GM19099 (cell line): Measurements from ENCODE around the gene ZNF213.

Experiments used
- POLR2A ChIP-seq: IDR thresholded peaks from 3 replicates; pipeline ENCODE4 v1.6.1; 2011; ENCODE audit warnings: low read depth; ENCODE audit not compliant: insufficient read length; ENCODE audit errors: extremely low read depth

ZNF213 gene

DNA sequence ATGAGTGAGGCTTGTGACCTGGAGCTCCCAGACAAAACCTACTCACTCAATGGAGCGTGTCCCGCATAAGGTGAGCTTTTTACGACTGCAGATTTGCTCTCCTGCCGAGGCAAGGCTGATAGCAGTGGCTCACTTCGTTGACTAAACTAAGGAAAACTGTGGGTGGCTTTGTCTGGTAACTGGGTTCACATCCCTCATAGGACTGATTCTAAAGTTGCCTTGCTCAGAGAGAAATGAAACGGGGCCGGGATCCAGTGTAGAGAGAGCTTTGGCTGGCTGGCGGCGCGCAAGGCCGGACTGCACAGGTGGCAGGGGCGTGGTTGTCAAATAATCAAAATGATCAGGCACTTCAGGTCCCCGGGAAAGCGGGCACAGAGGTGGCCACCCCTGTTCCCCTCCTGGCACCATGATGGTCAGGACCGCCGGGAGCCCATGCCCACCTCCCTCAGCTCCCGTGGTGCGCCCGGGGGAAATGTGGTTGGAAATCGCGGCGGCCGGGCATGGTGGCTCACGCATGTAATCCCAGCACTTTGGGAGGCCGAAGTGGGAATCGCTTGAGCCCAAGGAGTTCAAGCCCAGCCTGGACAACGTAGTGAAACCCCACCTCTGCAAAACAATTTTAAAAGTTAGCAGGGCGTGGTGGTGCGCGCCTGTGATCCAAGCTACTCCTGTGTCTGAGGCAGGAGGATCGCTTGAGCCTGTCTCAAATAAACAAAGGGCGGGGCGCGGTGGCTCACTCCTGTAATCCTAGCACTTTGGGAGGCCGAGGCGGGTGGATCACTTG lies 26.6 kb downstream of the ZNF213 start:
- no peak for TF ChIP-seq POLR2A

DNA sequence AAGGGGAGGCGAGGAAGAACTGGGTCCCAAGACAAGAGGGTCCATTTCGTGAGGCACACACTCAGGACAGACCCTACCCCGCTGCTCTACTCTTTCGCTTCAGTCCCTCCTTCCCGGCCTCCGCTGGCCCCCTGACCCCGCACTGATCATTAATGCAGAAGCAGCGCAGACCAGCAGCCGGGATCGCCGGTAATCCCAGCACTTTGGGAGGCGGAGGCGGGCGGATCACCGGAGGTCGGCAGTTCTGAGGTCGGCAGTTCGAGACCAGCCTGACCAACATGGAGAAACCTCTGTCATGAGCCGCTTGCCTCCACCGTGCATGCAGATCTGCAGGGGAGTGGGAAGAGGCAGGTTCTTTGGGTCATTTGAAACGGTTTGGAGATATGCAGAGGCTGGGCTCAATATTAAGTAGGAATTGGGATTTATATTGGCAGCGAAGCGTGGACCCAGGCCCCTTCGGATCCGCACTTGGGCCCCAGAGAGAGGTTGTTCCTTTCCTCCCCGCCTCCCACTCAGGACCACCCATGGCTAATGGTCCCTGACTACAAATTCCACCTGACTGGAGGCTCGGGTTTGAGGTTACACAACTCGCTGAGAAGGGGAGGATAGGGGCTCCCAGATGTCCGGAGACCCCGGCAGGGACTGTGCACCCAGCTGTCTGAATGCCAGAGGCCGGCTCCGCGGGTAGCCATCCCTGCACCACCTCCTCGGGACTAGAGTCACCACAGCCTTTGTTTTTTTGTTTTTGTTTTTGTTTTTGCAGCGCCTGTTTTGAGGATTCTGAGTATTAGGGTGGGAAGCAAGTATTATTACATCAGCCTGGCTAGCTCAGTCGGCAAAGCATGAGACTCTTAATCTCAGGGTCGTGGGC lies 29.5 kb downstream of the ZNF213 start:
- TF ChIP-seq POLR2A, result no peak

DNA sequence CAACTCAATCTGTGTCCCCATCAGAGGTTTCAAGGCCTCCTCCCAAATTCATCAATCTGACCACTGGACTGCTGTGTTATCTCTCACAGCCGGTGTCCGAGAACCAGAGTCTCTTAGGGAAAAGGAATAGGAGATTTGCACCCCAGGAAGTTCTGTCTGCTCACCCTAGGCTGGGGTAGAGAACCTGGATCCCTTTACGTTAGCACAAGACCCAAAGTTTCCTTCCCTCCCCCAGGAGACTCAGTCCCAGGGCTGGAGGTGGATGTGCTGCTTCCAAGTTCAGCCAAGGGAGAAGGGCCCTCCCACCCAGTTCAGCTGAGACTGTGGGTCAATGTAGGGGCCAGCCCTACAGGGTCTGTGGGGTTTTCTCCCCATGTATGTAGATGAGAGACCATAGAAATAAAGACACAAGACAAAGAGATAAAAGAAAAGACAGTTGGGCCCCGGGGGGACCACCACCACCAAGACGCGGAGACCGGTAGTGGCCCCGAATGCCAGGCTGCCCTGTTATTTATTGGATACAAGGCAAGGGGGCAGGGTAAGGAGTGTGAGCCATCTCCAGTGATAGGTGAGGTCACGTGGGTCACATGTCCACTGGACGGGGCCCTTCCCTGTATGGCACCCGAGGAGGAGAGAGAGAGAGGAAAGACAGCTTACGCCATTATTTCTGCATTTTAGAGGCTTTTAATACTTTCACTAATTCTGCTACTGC lies 30.4 kb downstream of the ZNF213 start:
- no peak for TF ChIP-seq POLR2A

DNA sequence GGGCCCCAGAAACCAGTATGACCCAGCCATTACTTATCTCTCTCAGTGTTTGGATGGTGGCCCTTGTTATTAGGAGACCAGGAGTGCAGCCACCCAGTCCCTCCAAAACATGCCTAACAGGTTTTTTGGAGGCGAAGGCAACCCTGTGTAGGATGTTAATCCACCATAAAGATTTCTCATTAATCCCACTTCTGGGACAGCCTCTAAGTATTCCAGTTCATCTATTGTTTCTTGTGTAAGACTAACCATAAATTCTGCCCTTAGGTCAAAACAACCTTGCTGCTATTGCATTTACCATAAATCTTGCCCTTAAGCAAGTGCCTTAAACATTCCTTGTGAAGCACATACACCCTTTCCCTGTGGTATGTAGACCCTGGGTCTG lies 31.7 kb downstream of the ZNF213 start:
- no peak for TF ChIP-seq POLR2A

DNA sequence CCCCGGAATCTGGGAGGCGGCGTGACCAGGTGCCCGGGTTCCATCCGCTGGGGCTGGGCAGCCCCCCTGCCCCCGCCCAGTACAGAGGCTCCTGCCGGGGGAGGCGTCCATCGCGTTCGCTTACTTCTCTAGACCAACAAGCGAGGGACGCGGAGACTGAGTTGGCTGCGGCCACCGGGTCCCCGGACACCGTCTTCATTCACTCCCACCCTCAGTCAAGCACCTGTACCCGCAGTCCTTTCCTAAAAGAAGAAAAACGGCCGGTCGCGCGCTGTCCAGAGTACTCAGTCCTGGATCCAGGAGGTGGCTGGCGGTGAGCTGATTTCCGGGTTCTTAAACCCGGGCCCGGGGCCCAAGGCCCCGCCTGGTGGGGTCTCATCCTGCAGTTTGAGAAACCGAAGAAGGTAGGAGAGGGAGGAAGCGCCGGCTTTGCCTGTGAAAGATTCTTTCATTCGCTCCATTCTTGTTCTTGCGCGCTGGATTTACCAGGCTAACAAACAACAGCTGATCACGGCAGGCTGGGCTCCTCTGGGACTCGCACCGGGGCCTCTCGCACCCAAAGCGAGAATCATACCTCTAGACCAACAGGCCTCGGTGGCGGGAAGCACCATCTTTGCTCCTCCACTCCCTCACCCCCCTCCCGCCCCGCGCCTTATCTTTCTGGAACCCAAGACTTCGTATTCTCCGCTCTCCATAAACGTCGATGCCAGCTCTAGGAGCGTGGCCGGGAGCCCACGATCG lies 35.8 kb downstream of the ZNF213 start:
- no peak for TF ChIP-seq POLR2A

DNA sequence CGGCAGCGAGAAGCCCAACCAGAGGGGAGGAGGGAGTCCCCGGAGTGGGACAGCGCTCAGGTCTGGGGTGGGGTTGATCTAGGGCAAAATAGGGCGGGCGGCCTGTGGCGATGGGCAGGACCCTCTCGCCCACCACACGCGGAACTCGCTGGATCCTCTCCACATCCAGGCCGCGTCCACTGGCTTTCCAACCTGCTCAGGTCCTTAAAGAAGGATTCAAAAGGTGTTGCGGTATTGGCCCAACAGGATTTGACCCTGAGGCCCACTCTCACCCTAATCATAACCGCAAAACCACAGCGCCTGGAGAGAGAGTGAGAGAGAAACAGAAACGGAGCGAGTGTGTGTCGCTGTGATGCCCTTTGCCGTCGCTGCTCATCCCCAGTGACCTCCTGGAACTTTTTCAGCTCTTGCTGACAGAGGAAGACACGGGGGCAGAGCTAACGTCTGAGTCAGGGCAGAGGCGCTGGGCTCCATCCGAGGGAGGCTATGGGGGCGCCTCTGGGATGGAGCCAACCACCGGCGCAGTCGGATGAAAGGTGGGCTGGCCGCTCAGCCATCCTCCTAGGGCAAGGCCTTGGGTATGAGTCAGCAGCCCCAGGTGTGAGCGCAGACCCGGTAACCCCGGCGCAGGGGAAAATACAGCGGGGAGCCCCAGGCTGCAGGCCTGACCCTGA lies 36.5 kb downstream of the ZNF213 start:
- TF ChIP-seq POLR2A, result no peak

DNA sequence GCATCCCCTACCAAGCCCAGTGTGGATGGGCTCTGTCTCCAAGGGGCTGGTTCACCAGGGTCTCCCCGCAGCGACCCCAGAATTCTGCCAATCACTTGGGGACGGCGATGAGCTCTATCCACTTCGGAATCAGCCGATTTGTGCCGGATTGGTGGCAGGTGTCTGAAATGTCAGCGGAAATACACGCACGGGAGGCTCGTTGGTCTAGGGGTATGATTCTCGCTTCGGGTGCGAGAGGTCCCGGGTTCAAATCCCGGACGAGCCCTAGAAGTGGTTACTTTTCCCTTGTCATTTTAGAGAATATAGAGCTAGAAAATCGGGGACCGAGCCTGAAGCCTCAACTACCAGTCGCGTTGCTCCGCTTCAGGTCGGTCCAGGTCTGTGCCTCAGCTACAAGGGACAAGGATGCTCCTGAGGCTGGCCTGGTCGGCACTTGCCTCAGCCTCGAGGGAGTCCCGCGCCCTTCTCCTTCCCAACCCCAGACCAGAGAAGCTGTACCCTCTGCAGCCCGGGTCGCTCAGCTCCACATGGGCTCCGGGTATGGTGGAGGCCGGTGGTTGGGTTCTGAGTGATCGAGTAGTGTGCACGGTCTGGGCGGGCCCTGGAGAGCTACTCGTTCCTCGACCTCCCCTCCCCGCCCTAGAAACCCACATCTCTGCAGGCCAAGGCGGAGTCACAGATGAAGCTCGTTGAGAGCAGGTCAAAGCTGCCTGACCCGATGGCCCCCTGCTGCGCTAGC lies 37.2 kb downstream of the ZNF213 start:
- TF ChIP-seq POLR2A, result no peak

DNA sequence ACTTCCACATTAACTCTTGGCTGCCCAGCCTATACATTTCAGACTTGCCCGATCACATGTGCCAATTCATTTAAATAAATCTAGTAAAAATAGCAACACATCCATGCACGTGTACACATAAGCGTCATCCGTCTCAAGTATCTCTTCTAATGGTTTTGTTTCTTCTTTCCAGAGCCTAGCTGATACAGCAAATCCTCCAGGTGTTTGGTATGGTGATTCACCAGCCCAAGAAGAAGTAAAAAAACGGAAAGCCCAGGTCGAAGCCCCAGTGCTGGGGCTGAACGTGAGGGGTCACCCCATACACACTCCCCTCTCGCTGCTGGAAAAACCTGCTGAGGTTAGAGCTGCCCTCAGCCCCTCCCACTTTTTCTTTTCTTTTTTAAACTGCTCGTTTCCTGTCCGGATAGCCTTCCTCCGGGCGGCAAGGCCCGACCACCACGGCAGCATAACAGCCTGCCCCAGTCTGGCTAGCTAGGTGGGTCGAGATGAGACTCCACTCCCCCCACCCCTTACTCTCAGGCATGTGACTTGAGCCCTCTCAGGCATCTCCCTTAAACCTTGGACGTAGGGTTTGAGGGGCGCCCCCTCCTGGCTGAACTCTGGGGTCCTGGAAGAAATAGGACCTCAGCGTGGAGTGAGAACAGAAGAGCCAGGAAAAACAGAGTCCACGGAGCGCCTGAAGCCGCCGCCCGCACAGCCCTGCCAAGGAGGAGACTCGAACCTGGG lies 39.2 kb downstream of the ZNF213 start:
- TF ChIP-seq POLR2A, result no peak

DNA sequence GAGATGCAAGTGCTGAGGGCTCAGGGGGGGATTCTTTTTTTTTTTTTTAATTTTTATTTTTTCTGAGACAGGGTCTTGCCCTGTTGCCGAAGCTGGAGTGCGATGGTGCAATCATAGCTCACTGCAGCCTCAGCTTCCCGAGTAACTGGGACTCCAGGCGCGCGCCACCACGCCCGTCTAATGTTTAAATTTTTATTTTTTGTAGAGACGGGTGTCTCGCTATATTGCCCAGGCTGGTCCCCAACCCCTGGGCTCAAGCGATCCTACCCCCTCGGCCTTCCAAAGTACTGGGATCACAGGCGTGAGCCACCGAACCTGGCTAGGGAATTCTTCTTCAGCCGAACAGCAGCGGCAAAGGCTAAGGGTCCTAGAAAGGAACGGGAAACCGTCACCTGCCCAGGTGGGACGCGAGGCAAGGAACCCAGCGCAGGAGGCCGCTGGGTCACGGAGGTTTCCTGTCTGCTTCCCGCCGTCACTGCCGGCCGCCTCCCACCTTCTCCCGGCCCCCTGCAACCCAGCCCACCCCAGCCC lies 39.9 kb downstream of the ZNF213 start:
- no peak for TF ChIP-seq POLR2A

DNA sequence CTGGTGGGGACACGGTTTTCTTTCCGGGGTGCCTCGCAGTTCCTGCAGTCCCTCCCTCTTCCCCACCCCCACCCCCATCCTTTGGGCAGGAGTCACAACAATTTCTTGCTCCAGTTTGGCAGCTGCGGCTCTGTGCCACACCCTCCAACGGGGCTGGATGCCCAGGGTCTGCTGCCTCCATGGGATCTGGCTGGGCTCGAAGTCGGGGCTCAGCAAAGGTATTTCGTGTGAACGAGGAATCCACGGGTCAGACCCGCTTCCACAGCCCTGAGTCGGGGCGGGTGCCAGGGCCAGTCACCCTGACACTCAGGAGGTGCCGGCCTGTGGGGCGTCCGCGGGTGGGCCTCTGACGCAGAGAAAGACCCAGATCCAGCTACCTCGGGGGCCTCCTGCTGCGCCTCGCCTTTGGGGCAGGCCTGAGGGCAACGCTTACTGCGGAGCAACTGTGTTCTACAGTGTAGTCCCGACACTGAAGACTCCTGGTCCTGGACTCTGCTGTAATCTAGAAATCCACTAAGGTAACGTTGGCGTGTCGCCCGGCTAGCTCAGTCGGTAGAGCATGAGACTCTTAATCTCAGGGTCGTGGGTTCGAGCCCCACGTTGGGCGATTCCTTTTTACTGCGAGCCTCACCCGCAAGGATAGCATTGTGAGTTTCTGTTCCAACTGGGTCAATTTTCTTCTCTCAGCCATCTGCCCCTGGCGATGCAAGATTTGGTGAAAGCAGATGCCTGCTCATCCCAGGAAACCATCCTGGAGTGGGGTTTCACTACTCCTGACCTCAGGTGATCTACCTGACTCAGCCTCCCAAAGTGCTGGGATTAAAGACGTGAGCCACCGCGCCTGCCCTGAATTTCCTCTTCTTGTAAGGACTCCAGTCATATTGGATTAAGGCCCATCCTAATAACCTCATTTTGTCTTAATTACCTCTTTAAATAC lies 40.6 kb downstream of the ZNF213 start:
- no peak for TF ChIP-seq POLR2A

DNA sequence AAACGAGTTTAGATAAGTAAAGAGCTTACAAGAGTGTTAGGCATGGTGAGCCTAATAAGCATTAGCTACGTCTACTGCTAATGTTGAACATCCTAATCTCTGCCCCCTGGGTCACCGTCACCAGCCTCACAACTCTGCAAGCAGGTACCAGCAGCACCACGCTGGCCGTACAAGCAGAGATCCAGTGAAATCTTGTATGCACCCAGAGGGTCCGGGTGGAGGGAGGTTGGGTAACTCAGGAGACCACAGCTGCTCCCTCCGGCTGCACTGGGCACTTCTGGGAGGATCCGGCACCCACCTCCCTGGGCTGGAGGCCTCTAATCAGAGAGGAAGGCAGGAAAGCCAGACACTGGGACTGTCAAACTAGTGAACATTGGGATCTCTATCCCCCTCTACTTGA lies 44.8 kb downstream of the ZNF213 start:
- no peak for TF ChIP-seq POLR2A

DNA sequence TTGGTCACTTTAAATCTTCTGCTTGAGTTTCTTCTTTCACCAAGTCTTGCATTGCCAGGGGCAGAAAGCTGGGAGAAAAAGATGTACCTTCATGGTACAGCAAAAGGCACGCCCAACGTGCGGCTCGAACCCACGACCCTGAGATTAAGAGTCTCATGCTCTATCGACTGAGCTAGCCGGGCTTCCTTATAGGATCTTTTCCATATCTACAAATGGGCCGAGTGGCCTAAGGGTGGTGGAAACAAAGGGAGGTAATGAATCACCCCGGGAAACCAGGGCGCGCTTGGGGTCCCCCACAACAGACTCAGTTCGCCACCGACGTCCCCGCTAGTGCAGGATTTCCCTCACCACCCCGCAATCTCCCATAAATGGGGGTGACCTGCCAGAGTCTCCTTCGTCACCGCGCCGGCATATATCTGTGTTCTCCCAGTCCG lies 45.6 kb downstream of the ZNF213 start:
- no peak for TF ChIP-seq POLR2A
